B cell (primary cell): Measurements from ENCODE around the gene PSMD6. TPM values are rescaled to one million over a fixed set of nuclear protein-coding genes. Genes with fewer than 3 reads are reported as not detected.

Experiments
- ATAC-seq: fragments of 200-7000 bp; cut with Tn5 transposase; one replicate; pipeline ENCODE4 v1.10.0; 2021; ENCODE audit warnings: low read depth, mild to moderate bottlenecking, moderate number of reproducible peaks, moderate library complexity
- CTCF ChIA-PET: fragments of 350-600 bp; sonication (Branson Sonifier 250); formaldehyde crosslinking; loops from one replicate; lab custom pipeline; 2021; ENCODE audit warnings: antibody characterized with exemption, inconsistent platforms; lab: Charles Lee
- POLR2A ChIA-PET: fragments of 350-600 bp; sonication (Branson Sonifier 250); formaldehyde crosslinking; loops from one replicate; lab custom pipeline; 2021; ENCODE audit warnings: antibody characterized with exemption; lab: Charles Lee
- DNase-seq: peaks from one replicate; pipeline ENCODE4 v3.0.0; 2013
- H2AFZ ChIP-seq: 2 replicates; pipeline ENCODE4 v1.6.1; 2012; ENCODE audit warnings: mild to moderate bottlenecking, low read depth, low read length; ENCODE audit not compliant: insufficient read depth, poor library complexity, severe bottlenecking
- H3K27ac ChIP-seq, 2 donors: 1 replicate in 1 of 2; 2 replicates in 1 of 2; pipeline ENCODE4 v1.5.1; 2012 to 2013; ENCODE audit warnings: low read length in 2 of 2, mild to moderate bottlenecking in 2 of 2, moderate library complexity in 1 of 2
- H3K27me3 ChIP-seq, 4 experiments: fragments of 200-600 bp in 1 of 4; sonication (generic) in 1 of 4; replicated peaks in 1 of 4; 1 replicate in 2 of 4; 2 replicates in 2 of 4; pipeline versions ENCODE4 v1.6.1 to v1.7.0; 2013 to 2016; ENCODE audit warnings: low read length in 3 of 4, mild to moderate bottlenecking in 2 of 4, mixed read lengths in 1 of 4, moderate library complexity in 1 of 4; ENCODE audit not compliant: insufficient read depth in 4 of 4, control insufficient read depth in 3 of 4; ENCODE audit errors: control extremely low read depth in 1 of 4
- H3K36me3 ChIP-seq, 2 experiments: replicated peaks in 1 of 2; 1 replicate in 1 of 2; 2 replicates in 1 of 2; pipeline versions ENCODE4 v1.6.1 to v1.7.1; 2013; ENCODE audit warnings: low read length in 1 of 2; ENCODE audit not compliant: insufficient read depth in 2 of 2, control insufficient read depth in 1 of 2; ENCODE audit errors: control extremely low read depth in 1 of 2, extremely low read depth in 1 of 2
- H3K4me1 ChIP-seq, 2 donors: fragments of 200-600 bp in 1 of 2; sonication (generic) in 1 of 2; 1 replicate in 1 of 2; 2 replicates in 1 of 2; pipeline versions ENCODE4 v1.5.1 to v1.6.1; 2013 to 2017; ENCODE audit warnings: low read length in 2 of 2; ENCODE audit not compliant: control insufficient read depth in 2 of 2, insufficient read depth in 2 of 2
- H3K4me2 ChIP-seq: replicated peaks from 2 replicates; pipeline ENCODE3; 2012; ENCODE audit warnings: mild to moderate bottlenecking, low read depth, low read length; ENCODE audit not compliant: poor library complexity, severe bottlenecking
- H3K4me3 ChIP-seq, 5 experiments: fragments of 200-600 bp in 1 of 5; sonication (generic) in 1 of 5; 1 replicate in 3 of 5; 2 replicates in 2 of 5; pipeline versions ENCODE4 v1.5.1 to v1.7.0; 2011 to 2016; ENCODE audit warnings: low read length in 4 of 5, mild to moderate bottlenecking in 4 of 5, low read depth in 2 of 5, control low read depth in 1 of 5, moderate library complexity in 1 of 5; ENCODE audit not compliant: insufficient read depth in 1 of 5; ENCODE audit errors: control extremely low read depth in 1 of 5, extremely low read depth in 1 of 5
- H3K79me2 ChIP-seq: fragments of 200-600 bp; sonication (generic); one replicate; pipeline ENCODE4 v1.6.0; 2016; ENCODE audit warnings: low read length; ENCODE audit not compliant: control insufficient read depth, insufficient read depth
- H3K9ac ChIP-seq: fragments of 200-600 bp; sonication (generic); 2 replicates; pipeline ENCODE4 v1.6.1; 2017; ENCODE audit warnings: mild to moderate bottlenecking, low read length, moderate library complexity
- H3K9me3 ChIP-seq, 3 donors: one replicate each; pipeline versions ENCODE4 v1.6.1 to v1.7.1; 2013; ENCODE audit warnings: low read length in 2 of 3; ENCODE audit not compliant: control insufficient read depth in 2 of 3, insufficient read depth in 1 of 3; ENCODE audit errors: control extremely low read depth in 1 of 3
- H4K20me1 ChIP-seq: 2 replicates; pipeline ENCODE4 v1.6.0; 2012; ENCODE audit warnings: mild to moderate bottlenecking, low read length; ENCODE audit not compliant: insufficient read depth, control insufficient read depth, poor library complexity, severe bottlenecking
- H3K27ac Mint-ChIP-seq: one replicate; pipeline ENCODE4 v1.8.0; 2021; ENCODE audit warnings: mixed read lengths
- H3K27me3 Mint-ChIP-seq: one replicate; pipeline ENCODE4 v1.8.0; 2021; ENCODE audit warnings: mixed read lengths
- H3K4me1 Mint-ChIP-seq: one replicate; pipeline ENCODE4 v1.8.0; 2021; ENCODE audit warnings: mixed read lengths
- H3K4me3 Mint-ChIP-seq: one replicate; pipeline ENCODE4 v1.8.0; 2021; ENCODE audit warnings: mixed read lengths
- H3K9me3 Mint-ChIP-seq: one replicate; pipeline ENCODE4 v1.8.0; 2022; ENCODE audit warnings: mixed read lengths; ENCODE audit not compliant: insufficient read depth
- EZH2 ChIP-seq: IDR thresholded peaks from 2 replicates; pipeline ENCODE4 v1.6.1; 2012; ENCODE audit warnings: borderline replicate concordance, low read depth, mild to moderate bottlenecking, moderate library complexity, low read length; ENCODE audit not compliant: insufficient read depth, poor library complexity, severe bottlenecking
- WGBS: methylation state at CpG from one replicate; pipeline ENCODE4 v1.1.5; 2013; ENCODE audit warnings: missing lambda C conversion rate; ENCODE audit not compliant: insufficient coverage; 5-methylcytosine and 5-hydroxymethylcytosine counted together
- intact Hi-C: fragments of 100-400 bp; cut with micrococcal nuclease; formaldehyde crosslinking; loops from one replicate; pipeline ENCODE4 v1.10.0; 2022
- polyA plus RNA-seq: library from polyadenylated mRNA; depleted of rRNA; stranded (reverse); fragments of >200 nt; gene quantifications from 2 replicates; pipeline ENCODE4 v1.2.3, GENCODE V29; 2012
- total RNA-seq, 2 donors: library from RNA; stranded (reverse); fragments of 120-200 nt in 1 of 2; gene quantifications; 1 replicate in 1 of 2; 2 replicates in 1 of 2; pipeline versions ENCODE4 v1.2.3 to v1.2.4, GENCODE V29; 2013 to 2022
- TF ChIP-seq, protein P1 (sequence below): fragments of 200-600 bp; IDR thresholded peaks from one replicate; pipeline ENCODE4 v1.8.0; 2022; ENCODE audit warnings: antibody characterized with exemption, mild to moderate bottlenecking

Gene PSMD6
- total and polyA plus RNA-seq, 2 donors (not counting 1 experiment from before 2014, with no cell fraction given): 34.7 to 63.4 TPM

DNA sequence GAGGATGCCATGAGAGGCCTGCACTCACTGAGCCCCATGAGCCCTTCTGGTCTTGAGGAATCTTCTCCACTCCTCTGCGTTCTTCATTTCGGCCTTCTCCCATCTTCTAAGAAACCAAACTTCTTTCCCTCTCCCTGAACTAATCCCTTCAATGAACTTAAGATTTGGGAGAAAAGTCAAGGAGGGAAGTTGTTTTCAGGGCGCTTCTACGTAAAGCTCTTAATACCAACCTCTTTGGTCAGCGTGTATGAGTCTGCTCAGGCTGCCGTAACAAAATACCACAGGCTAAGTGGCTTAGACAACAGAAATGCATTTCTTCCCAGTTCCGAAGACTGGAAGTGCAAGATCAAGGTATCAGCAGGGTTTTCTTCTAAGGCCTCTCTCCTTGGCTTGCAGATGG lies 13.8 kb upstream of the PSMD6 start:
- Histone ChIP-seq H3K9ac (no peak overlapping the region), H3K79me2 (no peaks in the 10 kb centered on the region), H2AFZ (no peak overlapping the region), H4K20me1 (no peaks in the 10 kb centered on the region), H3K4me2 (no peak overlapping the region), H3K27me3 (no peaks in the 10 kb centered on the region), H3K4me3 (no peak overlapping the region), H3K36me3 (no peaks in the 10 kb centered on the region), H3K27ac (no peak overlapping the region), H3K9me3 (peaks cover 0 to 3% (median 3%) of the 10 kb centered on the region in 3 donors), H3K4me1 (peaks cover 24 to 29% of the 10 kb centered on the region in 2 donors)
- CTCF ChIA-PET: interaction anchor here (2.8 kb wide), 1 partner anchor 10 kb away, joined by 8 read pairs; no protein-coding TSS in a partner anchor
- ATAC-seq (no peak), DNase-seq (no peak)
- no peak for TF ChIP-seq EZH2
- TF ChIP-seq, protein P1, sequence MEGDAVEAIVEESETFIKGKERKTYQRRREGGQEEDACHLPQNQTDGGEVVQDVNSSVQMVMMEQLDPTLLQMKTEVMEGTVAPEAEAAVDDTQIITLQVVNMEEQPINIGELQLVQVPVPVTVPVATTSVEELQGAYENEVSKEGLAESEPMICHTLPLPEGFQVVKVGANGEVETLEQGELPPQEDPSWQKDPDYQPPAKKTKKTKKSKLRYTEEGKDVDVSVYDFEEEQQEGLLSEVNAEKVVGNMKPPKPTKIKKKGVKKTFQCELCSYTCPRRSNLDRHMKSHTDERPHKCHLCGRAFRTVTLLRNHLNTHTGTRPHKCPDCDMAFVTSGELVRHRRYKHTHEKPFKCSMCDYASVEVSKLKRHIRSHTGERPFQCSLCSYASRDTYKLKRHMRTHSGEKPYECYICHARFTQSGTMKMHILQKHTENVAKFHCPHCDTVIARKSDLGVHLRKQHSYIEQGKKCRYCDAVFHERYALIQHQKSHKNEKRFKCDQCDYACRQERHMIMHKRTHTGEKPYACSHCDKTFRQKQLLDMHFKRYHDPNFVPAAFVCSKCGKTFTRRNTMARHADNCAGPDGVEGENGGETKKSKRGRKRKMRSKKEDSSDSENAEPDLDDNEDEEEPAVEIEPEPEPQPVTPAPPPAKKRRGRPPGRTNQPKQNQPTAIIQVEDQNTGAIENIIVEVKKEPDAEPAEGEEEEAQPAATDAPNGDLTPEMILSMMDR: no peak
- Mint-ChIP-seq H3K4me3 (no peak overlapping the region), H3K4me1 (peaks cover 30% of the 10 kb centered on the region), H3K27ac (no peak overlapping the region), H3K27me3 (peaks cover 8% of the 10 kb centered on the region), H3K9me3 (no peaks in the 10 kb centered on the region)
- WGBS: 100% methylated on average over 4 of the region's 7 CpGs
- POLR2A ChIA-PET: no interaction called here
- intact Hi-C loops: no loop called here

DNA sequence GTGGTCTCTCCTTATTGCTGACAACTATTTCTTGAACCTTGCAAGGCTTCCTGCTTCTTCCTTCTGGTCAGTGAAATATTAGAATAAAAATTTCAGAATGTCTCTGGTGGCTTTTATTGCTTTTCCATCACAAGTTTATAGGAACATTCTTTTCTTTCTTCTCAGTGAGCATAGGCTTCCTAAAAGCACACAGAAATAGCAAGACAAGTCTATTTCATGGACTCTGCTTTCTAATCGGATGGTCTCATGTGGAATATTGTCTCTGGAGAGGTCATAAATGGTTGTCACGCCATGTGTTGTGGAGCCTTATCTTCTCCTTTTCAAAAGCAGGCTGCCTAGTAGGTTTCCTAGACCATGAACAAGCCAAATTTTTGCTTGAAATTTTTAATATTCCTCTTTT lies 9.8 kb upstream of the PSMD6 start:
- H3K4me1 Mint-ChIP-seq: peaks cover 8% of the 10 kb centered on the region
- Histone ChIP-seq H3K9ac (no peak overlapping the region), H3K27me3 (peaks cover under 1 to 17% (median 10%) of the 10 kb centered on the region in 4 experiments), H2AFZ (no peak overlapping the region), H3K36me3 (no peaks in the 10 kb centered on the region), H3K27ac (no peak overlapping the region), H3K4me2 (no peak overlapping the region), H3K9me3 (peaks cover 0 to 3% (median 0%) of the 10 kb centered on the region in 3 donors), H3K79me2 (no peaks in the 10 kb centered on the region), H3K4me1 (peaks cover 4 to 10% of the 10 kb centered on the region in 2 donors), H4K20me1 (no peaks in the 10 kb centered on the region), H3K4me3 (no peak overlapping the region)
- peaks cover 22% of the 10 kb centered on the region for H3K27me3 Mint-ChIP-seq
- 100% methylated on average over 1 of the region's 2 CpGs for WGBS
- CTCF ChIA-PET: interaction anchor here (0.9 to 3.3 kb wide), 3 partner anchors 8 to 452 kb away, joined by 3 to 22 read pairs (median 5); partner anchors contain the start of gene PSMD6
- TF ChIP-seq EZH2: no peak
- POLR2A ChIA-PET: no interaction called here
- DNase-seq (no peak), ATAC-seq (no peak)
- intact Hi-C loops: loop anchor here (2.0 to 5.0 kb wide), 2 partner anchors 186 to 1719 kb away; no protein-coding TSS in a partner anchor
- no peak overlapping the region for H3K27ac Mint-ChIP-seq
- no peaks in the 10 kb centered on the region for H3K9me3 Mint-ChIP-seq
- no peak overlapping the region for H3K4me3 Mint-ChIP-seq
